ENCODE measurements around the gene KYAT1. TPM values are rescaled to one million over a fixed set of nuclear protein-coding genes. Genes with fewer than 3 reads are reported as not detected.
"Not testable (repeated sequence)": the region's sequence is repeated elsewhere in the genome, so short reads cannot be mapped to it uniquely, and the experiment has no call there.

KYAT1 gene
- total and polyA plus RNA-seq, 4 donors, result 8.9 to 20.5 (median 13.3) TPM

DNA sequence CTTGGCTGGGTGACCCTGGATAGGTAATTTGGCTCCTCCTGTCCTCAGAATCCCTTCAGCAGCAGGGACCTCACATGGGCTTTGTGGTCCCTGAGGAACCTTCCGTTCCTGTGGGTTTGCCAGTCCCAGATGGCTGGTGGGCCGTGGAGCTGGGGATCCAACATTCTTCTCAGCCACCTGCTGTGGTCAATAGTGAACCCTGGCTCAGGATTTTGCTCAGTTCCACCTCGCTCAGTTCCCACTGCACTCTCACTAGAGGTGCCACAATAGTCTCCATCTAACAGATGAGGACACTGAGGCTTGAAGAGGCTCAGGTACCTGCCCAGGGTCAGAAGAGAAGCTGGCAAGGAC, 35.1 kb downstream of the KYAT1 start:
- no peaks in the 10 kb centered on the region for H3K9me3 ChIP-seq (ENCODE audit: control insufficient read depth, insufficient read depth, low read length)

DNA sequence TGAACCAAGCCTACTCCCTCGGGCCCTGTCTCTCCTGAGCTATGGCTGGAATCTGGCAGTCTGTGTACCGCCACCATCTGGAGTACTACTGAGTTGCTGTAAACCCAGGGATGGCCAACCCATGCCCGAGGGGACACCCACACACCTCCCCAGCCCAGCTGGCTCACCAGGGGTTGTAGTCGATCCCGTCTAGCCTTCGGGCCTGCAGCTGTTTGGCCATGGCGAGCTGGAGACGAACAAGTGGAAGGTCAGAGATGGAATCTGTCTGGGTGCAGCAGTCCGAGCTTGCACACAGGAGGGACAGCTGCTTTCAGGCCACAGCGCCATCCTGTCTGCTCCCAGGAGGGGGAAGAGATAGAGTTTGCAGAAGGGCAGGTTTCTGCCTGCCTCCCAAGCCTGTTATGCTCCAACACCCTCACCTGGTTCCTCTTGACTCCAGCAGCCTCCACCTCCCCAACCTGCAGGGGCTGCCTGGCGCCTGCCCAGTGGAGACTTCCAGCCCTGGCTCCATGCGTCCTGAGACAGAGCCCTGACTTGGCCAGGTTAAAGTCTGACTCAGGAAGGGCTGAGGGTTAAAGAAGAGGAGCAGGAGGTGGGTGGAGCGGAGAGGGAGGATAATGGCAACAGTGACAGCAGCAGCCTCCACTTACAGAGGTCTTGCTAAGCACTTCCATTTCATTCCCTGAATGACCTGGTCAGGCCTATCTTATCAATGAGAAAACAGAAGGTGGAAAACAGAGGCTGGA, 36.4 kb downstream of the KYAT1 start:
- H3K27me3 ChIP-seq (ENCODE audit: control insufficient read depth, insufficient read depth, low read length), result no peaks in the 10 kb centered on the region
- peaks cover 25% of the 10 kb centered on the region for H3K36me3 ChIP-seq (ENCODE audit: control insufficient read depth, insufficient read depth, low read length)
- H3K9me3 ChIP-seq (ENCODE audit: control insufficient read depth, insufficient read depth, low read length), result no peaks in the 10 kb centered on the region
- no peak overlapping the region for H3K27ac ChIP-seq (ENCODE audit: low read depth, low read length)
- no peak for DNase-seq (ENCODE audit: low read depth in 4 of 6, low spot score in 6 of 6)
- no peak overlapping the region for H3K4me3 ChIP-seq (ENCODE audit: low read depth, low read length)
- no peaks in the 10 kb centered on the region for H3K4me1 ChIP-seq (ENCODE audit: control insufficient read depth, insufficient read depth, low read length)
- WGBS (ENCODE audit: insufficient coverage), result 79% methylated on average over 11 of the region's 13 CpGs

More for the DNA sequence above, 35.1 kb downstream of the KYAT1 start:
- H3K4me1 ChIP-seq (ENCODE audit: control insufficient read depth, insufficient read depth, low read length), result no peaks in the 10 kb centered on the region
- no peak for DNase-seq (ENCODE audit: low read depth in 4 of 6, low spot score in 6 of 6)
- H3K4me3 ChIP-seq (ENCODE audit: low read depth, low read length), result no peak overlapping the region
- 100% methylated on average over 3 of the region's 3 CpGs for WGBS (ENCODE audit: insufficient coverage)
- H3K36me3 ChIP-seq (ENCODE audit: control insufficient read depth, insufficient read depth, low read length), result peaks cover 17% of the 10 kb centered on the region
- H3K27me3 ChIP-seq (ENCODE audit: control insufficient read depth, insufficient read depth, low read length), result no peaks in the 10 kb centered on the region
- H3K27ac ChIP-seq (ENCODE audit: low read depth, low read length), result no peak overlapping the region

GRCh38 chr9:128843171-128843570, 38.6 kb downstream of the KYAT1 start:
- not testable (repeated sequence) for H3K4me1 ChIP-seq (ENCODE audit: control insufficient read depth, insufficient read depth, low read length); DNase-seq (ENCODE audit: low read depth in 4 of 6, low spot score in 6 of 6); H3K27ac ChIP-seq (ENCODE audit: low read depth, low read length); H3K27me3 ChIP-seq (ENCODE audit: control insufficient read depth, insufficient read depth, low read length); H3K4me3 ChIP-seq (ENCODE audit: low read depth, low read length); H3K9me3 ChIP-seq (ENCODE audit: control insufficient read depth, insufficient read depth, low read length)
- peaks cover 35% of the 10 kb centered on the region for H3K36me3 ChIP-seq (ENCODE audit: control insufficient read depth, insufficient read depth, low read length)
- WGBS (ENCODE audit: insufficient coverage), result 80% methylated on average over 1 of the region's 7 CpGs

DNA sequence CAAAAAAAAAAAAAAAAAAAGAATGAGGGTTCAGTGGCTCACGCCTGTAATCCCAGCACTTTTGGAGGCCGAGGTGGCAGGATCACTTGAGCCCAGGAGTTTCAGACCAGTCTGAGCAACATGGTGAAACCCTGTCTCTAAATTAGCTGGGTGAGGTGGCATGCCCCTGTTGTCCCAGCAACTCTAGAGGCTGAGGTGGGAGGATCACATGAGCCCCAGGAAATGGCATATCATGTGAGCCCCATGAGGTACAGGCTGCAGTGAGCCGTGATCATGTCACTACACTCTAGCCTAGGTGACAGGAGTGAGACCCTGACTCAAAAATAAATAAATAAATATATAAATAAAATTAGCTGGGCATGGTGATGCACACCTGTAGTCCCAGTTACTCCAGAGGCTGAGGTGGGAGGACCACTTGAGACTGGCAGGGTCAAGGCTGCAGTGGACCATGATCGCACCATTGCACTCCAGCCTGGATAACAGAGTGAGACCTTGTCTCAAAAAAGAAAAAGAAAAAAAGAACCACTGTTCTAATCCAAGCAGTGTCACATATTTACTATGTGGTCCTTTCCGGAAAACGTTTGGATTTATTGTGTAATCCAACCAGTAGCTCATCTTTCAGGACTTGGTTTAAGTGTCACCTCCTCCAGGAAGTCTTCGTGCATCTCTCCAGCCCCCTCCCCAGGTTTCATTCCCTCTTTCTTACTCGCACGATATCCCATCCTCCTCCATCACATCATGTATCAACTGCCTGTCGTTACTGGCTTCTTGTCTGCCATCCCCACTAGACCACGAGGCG, 39.9 kb downstream of the KYAT1 start:
- H3K9me3 ChIP-seq (ENCODE audit: control insufficient read depth, insufficient read depth, low read length), result no peaks in the 10 kb centered on the region
- peaks cover 42% of the 10 kb centered on the region for H3K36me3 ChIP-seq (ENCODE audit: control insufficient read depth, insufficient read depth, low read length)
- no peaks in the 10 kb centered on the region for H3K4me1 ChIP-seq (ENCODE audit: control insufficient read depth, insufficient read depth, low read length)
- no peaks in the 10 kb centered on the region for H3K27me3 ChIP-seq (ENCODE audit: control insufficient read depth, insufficient read depth, low read length)
- H3K27ac ChIP-seq (ENCODE audit: low read depth, low read length), result no peak overlapping the region
- WGBS (ENCODE audit: insufficient coverage), result 98% methylated on average over 11 of the region's 12 CpGs
- H3K4me3 ChIP-seq (ENCODE audit: low read depth, low read length), result no peak overlapping the region
- DNase-seq (ENCODE audit: low read depth in 4 of 6, low spot score in 6 of 6), result no peak

DNA sequence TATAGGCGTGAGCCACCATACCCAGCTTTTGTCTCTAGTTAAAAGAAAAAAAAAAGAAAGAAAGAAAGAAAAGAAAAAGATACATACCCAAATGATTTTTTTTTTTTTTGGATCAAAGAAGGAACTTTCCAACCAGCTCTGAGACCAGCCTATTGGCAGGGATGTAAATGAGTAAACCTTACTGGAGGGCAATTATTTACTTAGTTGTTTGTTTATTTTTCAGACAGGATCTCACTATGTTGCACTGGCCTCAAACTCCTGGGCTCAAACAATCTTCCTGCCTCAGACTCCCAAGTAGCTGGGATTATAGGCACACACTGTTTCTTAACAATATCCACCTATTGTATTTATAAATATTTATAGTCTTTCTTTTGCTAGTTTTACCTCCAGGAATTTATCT, 41.2 kb downstream of the KYAT1 start:
- Histone ChIP-seq H3K9me3 (ENCODE audit: control insufficient read depth, insufficient read depth, low read length) (no peaks in the 10 kb centered on the region), H3K27me3 (ENCODE audit: control insufficient read depth, insufficient read depth, low read length) (no peaks in the 10 kb centered on the region), H3K27ac (ENCODE audit: low read depth, low read length) (no peak overlapping the region), H3K36me3 (ENCODE audit: control insufficient read depth, insufficient read depth, low read length) (peaks cover 50% of the 10 kb centered on the region), H3K4me1 (ENCODE audit: control insufficient read depth, insufficient read depth, low read length) (no peaks in the 10 kb centered on the region), H3K4me3 (ENCODE audit: low read depth, low read length) (no peak overlapping the region)
- WGBS (ENCODE audit: insufficient coverage), result no CpG with 5 or more reads among the region's 1 CpG
- no peak for DNase-seq (ENCODE audit: low read depth in 4 of 6, low spot score in 6 of 6)

- H3K9me3 ChIP-seq (ENCODE audit: control insufficient read depth, insufficient read depth, low read length), result no peaks in the 10 kb centered on the region
- no peak overlapping the region for H3K27ac ChIP-seq (ENCODE audit: low read depth, low read length)
- no peak for DNase-seq (ENCODE audit: low read depth in 4 of 6, low spot score in 6 of 6)
- no peak overlapping the region for H3K4me3 ChIP-seq (ENCODE audit: low read depth, low read length)
- no peaks in the 10 kb centered on the region for H3K4me1 ChIP-seq (ENCODE audit: control insufficient read depth, insufficient read depth, low read length)
- 65% methylated on average over 2 of the region's 3 CpGs for WGBS (ENCODE audit: insufficient coverage)
- H3K27me3 ChIP-seq (ENCODE audit: control insufficient read depth, insufficient read depth, low read length), result no peaks in the 10 kb centered on the region
- H3K36me3 ChIP-seq (ENCODE audit: control insufficient read depth, insufficient read depth, low read length), result peaks cover 68% of the 10 kb centered on the region
These were observed 43.4 kb downstream of the KYAT1 start for GRCh38 chr9:128838338-128838737.

DNA sequence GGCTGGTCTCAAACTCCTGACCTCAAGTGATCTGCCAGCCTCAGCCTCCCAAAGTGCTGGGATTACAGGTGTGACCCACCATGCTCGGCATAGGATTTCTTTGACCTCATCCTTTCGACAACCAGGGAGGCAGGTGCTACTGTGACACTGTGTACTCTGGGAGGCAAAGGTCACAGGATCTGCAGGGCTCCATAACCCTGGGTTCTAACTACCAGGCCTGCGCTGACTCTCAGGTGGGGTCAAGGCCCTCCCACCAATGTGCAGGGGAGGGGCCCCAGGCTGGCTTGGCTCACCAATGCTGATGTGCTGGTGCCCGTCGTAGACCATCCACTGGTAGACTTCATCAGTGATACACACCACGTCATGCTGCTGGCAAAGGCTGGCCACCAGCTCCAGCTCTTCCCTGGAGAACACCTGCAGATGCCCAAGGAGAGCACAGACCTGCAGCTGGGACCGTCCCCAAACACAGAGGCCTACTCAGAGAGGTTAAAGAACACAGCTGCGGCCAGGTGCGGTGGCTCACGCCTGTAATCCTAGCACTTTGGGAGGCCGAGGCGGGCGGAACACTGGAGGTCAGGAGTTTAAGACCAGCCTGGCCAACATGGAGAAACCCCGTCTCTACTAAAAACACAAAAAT, 45.1 kb downstream of the KYAT1 start:
- H3K9me3 ChIP-seq (ENCODE audit: control insufficient read depth, insufficient read depth, low read length), result no peaks in the 10 kb centered on the region
- no peak overlapping the region for H3K27ac ChIP-seq (ENCODE audit: low read depth, low read length)
- no peak for DNase-seq (ENCODE audit: low read depth in 4 of 6, low spot score in 6 of 6)
- no peak overlapping the region for H3K4me3 ChIP-seq (ENCODE audit: low read depth, low read length)
- 92% methylated on average over 13 of the region's 14 CpGs for WGBS (ENCODE audit: insufficient coverage)
- peaks cover 69% of the 10 kb centered on the region for H3K36me3 ChIP-seq (ENCODE audit: control insufficient read depth, insufficient read depth, low read length)
- H3K27me3 ChIP-seq (ENCODE audit: control insufficient read depth, insufficient read depth, low read length), result no peaks in the 10 kb centered on the region
- H3K4me1 ChIP-seq (ENCODE audit: control insufficient read depth, insufficient read depth, low read length), result no peaks in the 10 kb centered on the region

DNA sequence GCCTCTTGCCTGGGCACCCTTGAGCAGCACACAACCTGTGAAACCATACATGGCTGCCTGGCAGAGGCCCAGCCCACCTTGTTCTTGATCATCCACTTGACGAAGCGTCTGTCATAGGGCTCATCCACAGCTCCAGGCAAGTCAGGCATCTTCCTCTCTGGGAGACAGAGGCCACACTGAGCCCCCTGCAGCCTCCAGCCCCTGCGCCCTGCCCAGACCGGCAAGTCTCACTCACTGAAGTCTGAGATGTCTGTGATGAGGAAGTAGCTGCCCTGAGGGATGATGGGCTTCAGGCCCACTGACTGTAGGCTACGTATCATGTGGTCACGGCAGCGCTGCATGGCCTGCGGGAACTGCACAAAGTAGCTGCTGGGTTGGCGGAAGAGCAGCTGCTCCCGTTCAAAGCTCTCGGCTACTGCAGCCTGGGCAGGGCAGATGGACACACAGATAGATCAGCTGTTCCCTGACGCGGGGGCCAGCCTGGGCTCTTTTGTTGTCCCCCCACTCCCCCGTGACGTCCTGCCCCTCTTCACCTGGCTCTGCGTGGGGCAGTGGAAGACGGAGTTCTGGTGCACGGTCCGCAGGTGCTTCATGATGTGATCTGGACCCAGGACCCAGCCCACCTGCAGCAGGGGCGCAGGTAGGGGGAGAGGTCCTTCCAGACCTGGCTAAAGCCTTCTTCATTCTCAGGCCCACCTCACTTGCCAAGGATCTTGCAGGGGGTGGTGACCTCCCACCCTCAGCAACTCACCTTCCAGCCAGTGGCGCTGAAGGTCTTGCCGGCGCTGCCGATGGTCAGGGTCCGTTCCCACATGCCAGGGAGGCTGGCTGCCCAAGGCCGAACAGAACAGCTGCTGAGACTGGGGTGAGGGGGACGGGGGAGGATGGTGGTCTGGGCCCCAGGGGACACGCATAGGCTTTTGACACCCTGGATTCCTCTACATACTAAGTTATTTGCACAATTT, 46.2 kb downstream of the KYAT1 start:
- Histone ChIP-seq H3K27me3 (ENCODE audit: control insufficient read depth, insufficient read depth, low read length) (no peaks in the 10 kb centered on the region), H3K36me3 (ENCODE audit: control insufficient read depth, insufficient read depth, low read length) (peaks cover 60% of the 10 kb centered on the region), H3K27ac (ENCODE audit: low read depth, low read length) (no peak overlapping the region), H3K9me3 (ENCODE audit: control insufficient read depth, insufficient read depth, low read length) (no peaks in the 10 kb centered on the region), H3K4me3 (ENCODE audit: low read depth, low read length) (no peak overlapping the region), H3K4me1 (ENCODE audit: control insufficient read depth, insufficient read depth, low read length) (no peaks in the 10 kb centered on the region)
- DNase-seq (ENCODE audit: low read depth in 4 of 6, low spot score in 6 of 6), result no peak
- WGBS (ENCODE audit: insufficient coverage), result 89% methylated on average over 19 of the region's 28 CpGs

- H3K36me3 ChIP-seq (ENCODE audit: control insufficient read depth, insufficient read depth, low read length), result peaks cover 56% of the 10 kb centered on the region
- H3K27ac ChIP-seq (ENCODE audit: low read depth, low read length), result no peak overlapping the region
- peaks cover 13% of the 10 kb centered on the region for H3K4me1 ChIP-seq (ENCODE audit: control insufficient read depth, insufficient read depth, low read length)
- H3K4me3 ChIP-seq (ENCODE audit: low read depth, low read length), result no peak overlapping the region
- DNase-seq (ENCODE audit: low read depth in 4 of 6, low spot score in 6 of 6), result no peak
- H3K27me3 ChIP-seq (ENCODE audit: control insufficient read depth, insufficient read depth, low read length), result no peaks in the 10 kb centered on the region
- no peaks in the 10 kb centered on the region for H3K9me3 ChIP-seq (ENCODE audit: control insufficient read depth, insufficient read depth, low read length)
- whole genome bisulfite sequencing (ENCODE audit: insufficient coverage), result 95% methylated on average over 8 of the region's 10 CpGs
These were observed 48.1 kb downstream of the KYAT1 start for GRCh38 chr9:128833696-128834095.

Data from spinal cord (tissue), 10 donors.